ENCODE measurements around the gene DBX2.

The DBX2 gene

GRCh38 chr12:45076417-45077026 is 25.6 kb upstream of the DBX2 start:
- TF ChIP-seq CTCF (IDR thresholded peaks at IDR 0.05; ENCODE audit: low read depth, low read length) = no peak
- DNase-seq (ENCODE audit: extremely low read depth, low read depth) = no peak

GRCh38 chr12:45075587-45076282 is 24.8 kb upstream of the DBX2 start:
- no peak for DNase-seq (ENCODE audit: extremely low read depth, low read depth)
- TF ChIP-seq CTCF (IDR thresholded peaks at IDR 0.05; ENCODE audit: low read depth, low read length) = no peak

- no peak for TF ChIP-seq CTCF (IDR thresholded peaks at IDR 0.05; ENCODE audit: low read depth, low read length)
Measured at GRCh38 chr12:45065125-45065626, 14.3 kb upstream of the DBX2 start.

GRCh38 chr12:45060976-45061375 is 10.1 kb upstream of the DBX2 start:
- TF ChIP-seq CTCF (IDR thresholded peaks at IDR 0.05; ENCODE audit: low read depth, low read length) = no peak
- no peak for DNase-seq (ENCODE audit: extremely low read depth, low read depth)

More at GRCh38 chr12:45065125-45065626, 14.3 kb upstream of the DBX2 start:
- DNase-seq (ENCODE audit: extremely low read depth, low read depth) = no peak

- TF ChIP-seq CTCF (IDR thresholded peaks at IDR 0.05; ENCODE audit: low read depth, low read length) = no peak
- DNase-seq (ENCODE audit: extremely low read depth, low read depth) = no peak
Measured at GRCh38 chr12:45051572-45052125, 750 bp upstream of the DBX2 start.

- no peak for DNase-seq (ENCODE audit: extremely low read depth, low read depth)
Measured at GRCh38 chr12:45049912-45050750, 768 bp downstream of the DBX2 start.

More at GRCh38 chr12:45049912-45050750, 768 bp downstream of the DBX2 start:
- no peak for TF ChIP-seq CTCF (IDR thresholded peaks at IDR 0.05; ENCODE audit: low read depth, low read length)
